H1 (cell line): ENCODE results near the gene CCDC159. TPM values are rescaled to one million over a fixed set of nuclear protein-coding genes. Genes with fewer than 3 reads are reported as not detected.

Source experiments
- CTCF ChIA-PET: fragments of 300-600 bp; sonication (Branson Sonifier 250); formaldehyde crosslinking; loops from one replicate; lab custom pipeline; 2021; ENCODE audit not compliant: partially characterized antibody; lab: Charles Lee
- POLR2A ChIA-PET: fragments of 300-600 bp; sonication (Branson Sonifier 250); formaldehyde crosslinking; loops from one replicate; lab custom pipeline; 2021; ENCODE audit warnings: inconsistent platforms; ENCODE audit not compliant: partially characterized antibody; lab: Charles Lee
- DNase-seq, 2 experiments: peaks; one replicate each; pipeline versions ENCODE4 v3.0.0 to v3.0.0-alpha.2; 2010 to 2022; ENCODE audit warnings: low spot score in 2 of 2, low read depth in 1 of 2, mixed read lengths in 1 of 2
- FAIRE-seq: peaks from 2 replicates; lab custom pipeline; 2011; peaks lifted over from hg19 to GRCh38; lab: Jason Lieb, UNC
- H2AFZ ChIP-seq: 2 replicates; pipeline ENCODE4 v1.8.1; 2012; ENCODE audit warnings: low read length, inconsistent platforms
- H2AK5ac ChIP-seq: 2 replicates; pipeline ENCODE4 v1.6.1; 2013; ENCODE audit warnings: low read depth, low read length
- H2BK120ac ChIP-seq: replicated peaks from 2 replicates; pipeline ENCODE3; 2013; ENCODE audit warnings: low read depth, low read length, inconsistent platforms
- H2BK12ac ChIP-seq: 2 replicates; pipeline ENCODE4 v1.6.1; 2013; ENCODE audit warnings: low read depth, low read length
- H2BK15ac ChIP-seq: 2 replicates; pipeline ENCODE4 v1.6.1; 2013; ENCODE audit warnings: low read length
- H2BK20ac ChIP-seq: 2 replicates; pipeline ENCODE4 v1.6.1; 2013; ENCODE audit warnings: low read length
- H2BK5ac ChIP-seq: 2 replicates; pipeline ENCODE4 v1.6.1; 2013; ENCODE audit warnings: low read depth, low read length
- H3K14ac ChIP-seq: 2 replicates; pipeline ENCODE4 v1.6.1; 2013; ENCODE audit warnings: inconsistent platforms; ENCODE audit not compliant: insufficient read length
- H3K18ac ChIP-seq: 2 replicates; pipeline ENCODE4 v1.6.1; 2013; ENCODE audit warnings: low read length; ENCODE audit errors: extremely low read depth
- H3K23ac ChIP-seq: 2 replicates; pipeline ENCODE4 v1.6.1; 2013; ENCODE audit warnings: inconsistent platforms; ENCODE audit not compliant: insufficient read length
- H3K23me2 ChIP-seq: 2 replicates; pipeline ENCODE4 v1.6.1; 2013; ENCODE audit warnings: low read depth, low read length
- H3K27ac ChIP-seq: 2 replicates; pipeline ENCODE4 v1.6.1; 2011; ENCODE audit warnings: low read depth, low read length, inconsistent platforms
- H3K27me3 ChIP-seq, 4 experiments: replicated peaks in 1 of 4; 1 replicate in 1 of 4; 2 replicates in 3 of 4; pipeline versions ENCODE4 v1.6.1 to v1.8.1; 2011 to 2013; ENCODE audit warnings: low read length in 3 of 4, mild to moderate bottlenecking in 3 of 4, inconsistent platforms in 2 of 4, mixed read lengths in 2 of 4, moderate library complexity in 1 of 4; ENCODE audit not compliant: control insufficient read depth in 3 of 4, insufficient read depth in 3 of 4; ENCODE audit errors: extremely low read depth in 1 of 4
- H3K36me3 ChIP-seq, 4 experiments: 2 replicates each; pipeline versions ENCODE4 v1.6.1 to v1.8.1; 2011 to 2013; ENCODE audit warnings: mild to moderate bottlenecking in 4 of 4, low read length in 3 of 4, moderate library complexity in 2 of 4, control low read depth in 1 of 4, inconsistent platforms in 1 of 4; ENCODE audit not compliant: insufficient read depth in 4 of 4, control insufficient read depth in 2 of 4
- H3K4ac ChIP-seq: replicated peaks from 2 replicates; pipeline ENCODE3; 2013; ENCODE audit warnings: low read length, low read depth, mixed read lengths, inconsistent platforms; ENCODE audit not compliant: insufficient read length
- H3K4me1 ChIP-seq, 4 experiments: replicated peaks in 1 of 4; 1 replicate in 1 of 4; 2 replicates in 3 of 4; pipeline versions ENCODE4 v1.6.1 to v1.8.1; 2011 to 2013; ENCODE audit warnings: low read length in 3 of 4, inconsistent platforms in 2 of 4, mixed read lengths in 1 of 4; ENCODE audit not compliant: insufficient read depth in 4 of 4, control insufficient read depth in 3 of 4
- H3K4me2 ChIP-seq, 2 experiments: 2 replicates each; pipeline versions ENCODE4 v1.6.1 to v1.8.1; 2011 to 2013; ENCODE audit warnings: low read depth in 2 of 2, low read length in 2 of 2, control low read depth in 1 of 2, inconsistent platforms in 1 of 2, mild to moderate bottlenecking in 1 of 2; ENCODE audit not compliant: insufficient read depth in 1 of 2
- H3K4me3 ChIP-seq, 4 experiments: fragments of 200-600, 300-600 bp in 1 of 4; sonication (generic), shearing (Covaris generic), sonication (Bioruptor Twin) in 1 of 4; 2 replicates each; pipeline versions ENCODE4 v1.5.1 to v1.8.1; 2011 to 2016; ENCODE audit warnings: low read length in 4 of 4, low read depth in 3 of 4, control low read depth in 2 of 4, inconsistent platforms in 2 of 4, mild to moderate bottlenecking in 2 of 4, mixed read lengths in 1 of 4, moderate library complexity in 1 of 4; ENCODE audit not compliant: insufficient read depth in 2 of 4; ENCODE audit errors: extremely low read depth in 1 of 4
- H3K56ac ChIP-seq: replicated peaks from 2 replicates; pipeline ENCODE3; 2013; ENCODE audit warnings: low read depth, mild to moderate bottlenecking, mixed read lengths, low read length, inconsistent platforms; ENCODE audit not compliant: insufficient read length
- H3K79me1 ChIP-seq: 2 replicates; pipeline ENCODE4 v1.6.1; 2013; ENCODE audit warnings: low read depth, low read length, control low read depth
- H3K79me2 ChIP-seq, 2 experiments: 2 replicates each; pipeline versions ENCODE4 v1.6.1 to v1.8.1; 2012 to 2013; ENCODE audit warnings: low read length in 2 of 2, mild to moderate bottlenecking in 2 of 2, inconsistent platforms in 1 of 2; ENCODE audit not compliant: insufficient read depth in 2 of 2, control insufficient read depth in 1 of 2
- H3K9ac ChIP-seq, 4 experiments: replicated peaks in 1 of 4; 1 replicate in 1 of 4; 2 replicates in 3 of 4; pipeline versions ENCODE4 v1.6.1 to v1.8.1; 2011 to 2013; ENCODE audit warnings: low read depth in 3 of 4, low read length in 3 of 4, control low read depth in 2 of 4, mild to moderate bottlenecking in 2 of 4, moderate library complexity in 2 of 4, inconsistent platforms in 1 of 4; ENCODE audit errors: extremely low read depth in 1 of 4
- H3K9me3 ChIP-seq, 2 experiments: 2 replicates each; pipeline versions ENCODE4 v1.6.1 to v1.8.1; 2012 to 2013; ENCODE audit warnings: mild to moderate bottlenecking in 2 of 2, moderate library complexity in 2 of 2, control low read depth in 1 of 2, inconsistent platforms in 1 of 2, low read depth in 1 of 2, low read length in 1 of 2, mixed read lengths in 1 of 2; ENCODE audit not compliant: insufficient read depth in 2 of 2
- H4K20me1 ChIP-seq, 2 experiments: replicated peaks in 1 of 2; 2 replicates each; pipeline versions ENCODE3 to v1.8.1; 2011 to 2013; ENCODE audit warnings: inconsistent platforms in 2 of 2, low read length in 2 of 2, mild to moderate bottlenecking in 1 of 2; ENCODE audit not compliant: insufficient read depth in 2 of 2, control insufficient read depth in 1 of 2
- H4K5ac ChIP-seq: 2 replicates; pipeline ENCODE4 v1.6.1; 2013; ENCODE audit warnings: low read length, low read depth, mixed read lengths, inconsistent platforms; ENCODE audit not compliant: insufficient read length
- H4K8ac ChIP-seq: 2 replicates; pipeline ENCODE4 v1.8.0; 2013; ENCODE audit warnings: mild to moderate bottlenecking, moderate library complexity, low read length, inconsistent platforms; ENCODE audit not compliant: insufficient read depth; ENCODE audit errors: extremely low read depth
- H4K91ac ChIP-seq: replicated peaks from 2 replicates; pipeline ENCODE3; 2013; ENCODE audit warnings: low read length, mixed read lengths, inconsistent platforms; ENCODE audit not compliant: insufficient read length
- CTBP2 ChIP-seq: IDR thresholded peaks from 2 replicates; pipeline ENCODE4 v1.7.0; 2011; ENCODE audit warnings: borderline replicate concordance, mild to moderate bottlenecking, moderate library complexity, mixed read lengths, low read length; ENCODE audit not compliant: insufficient read depth, insufficient read length
- WGBS, 2 experiments: shearing (Covaris generic) in 1 of 2; methylation state at CpG; one replicate each; pipeline versions ENCODE4 v1.1.6 to v1.1.7; 2013 to 2015; ENCODE audit warnings: low lambda C conversion rate in 2 of 2, mixed read lengths in 2 of 2, inconsistent platforms in 1 of 2, low coverage in 1 of 2, missing lambda C conversion rate in 1 of 2; ENCODE audit not compliant: insufficient replicate concordance in 2 of 2, insufficient coverage in 1 of 2, insufficient read length in 1 of 2; ENCODE audit errors: extremely low coverage in 1 of 2, missing lambda C conversion rate in 1 of 2; 5-methylcytosine and 5-hydroxymethylcytosine counted together
- polyA plus RNA-seq, 7 experiments: library from polyadenylated mRNA; depleted of rRNA in 3 of 7; stranded (reverse) in 5 of 7; unstranded in 2 of 7; fragments of >200 nt in 5 of 7; fragments of 200-250 nt in 2 of 7; gene quantifications; 1 replicate in 5 of 7; 2 replicates in 1 of 7; 4 replicates in 1 of 7; pipeline versions ENCODE4 v1.2.1 to v1.2.3, GENCODE V29; 2011 to 2013; ENCODE audit warnings: missing spikeins in 2 of 7, mixed read lengths in 2 of 7
- total RNA-seq: library from RNA; stranded (reverse); fragmentation: NEBNext Ultra II Directional; extraction: Animal tissue kit (Norgen Biotek cat#: 25700); gene quantifications from 2 replicates; pipeline ENCODE4 v1.2.1, GENCODE V29; 2021
- TF ChIP-seq, protein P1 (sequence below): IDR thresholded peaks from 2 replicates; pipeline ENCODE4 v1.6.1; 2011; ENCODE audit warnings: low read length, improper control_type of control experiment

The CCDC159 gene
- total and polyA plus RNA-seq, 2 of the 8 experiments (the other 6 are each of a cell fraction or from before 2014, with no cell fraction given): 4.0 to 5.4 TPM

DNA sequence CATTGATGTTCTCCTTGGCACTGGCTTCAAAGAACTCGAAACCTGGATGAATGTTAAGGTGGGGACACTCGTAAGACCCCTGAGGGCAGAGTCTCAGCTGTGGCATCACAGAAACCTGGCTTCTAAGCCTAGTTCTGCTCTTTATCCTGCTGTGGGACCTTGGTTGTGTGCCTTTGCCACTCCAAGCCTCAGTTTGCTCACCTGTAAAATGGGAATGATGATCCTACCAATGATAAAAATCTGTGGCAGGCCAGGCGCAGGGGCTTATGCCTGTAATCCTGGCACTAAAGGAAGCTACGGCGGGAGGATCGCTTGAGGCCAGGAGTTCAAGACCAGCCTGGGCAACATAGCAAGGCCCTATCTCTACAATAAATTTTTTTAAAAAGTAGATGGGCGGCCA is 20.8 kb upstream of the CCDC159 start:
- no peaks in the 10 kb centered on the region for H3K79me2 ChIP-seq
- H3K36me3 ChIP-seq: no peaks in the 10 kb centered on the region
- no peak overlapping the region for H3K14ac ChIP-seq
- no peak overlapping the region for H3K18ac ChIP-seq
- H2BK12ac ChIP-seq: no peak overlapping the region
- H3K27ac ChIP-seq: no peak overlapping the region
- no peak for FAIRE-seq
- no peak overlapping the region for H2AK5ac ChIP-seq
- no peaks in the 10 kb centered on the region for H3K79me1 ChIP-seq
- no peak for TF ChIP-seq CTBP2
- TF ChIP-seq, protein P1, sequence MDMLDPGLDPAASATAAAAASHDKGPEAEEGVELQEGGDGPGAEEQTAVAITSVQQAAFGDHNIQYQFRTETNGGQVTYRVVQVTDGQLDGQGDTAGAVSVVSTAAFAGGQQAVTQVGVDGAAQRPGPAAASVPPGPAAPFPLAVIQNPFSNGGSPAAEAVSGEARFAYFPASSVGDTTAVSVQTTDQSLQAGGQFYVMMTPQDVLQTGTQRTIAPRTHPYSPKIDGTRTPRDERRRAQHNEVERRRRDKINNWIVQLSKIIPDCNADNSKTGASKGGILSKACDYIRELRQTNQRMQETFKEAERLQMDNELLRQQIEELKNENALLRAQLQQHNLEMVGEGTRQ: no peak
- H3K9ac ChIP-seq: no peak overlapping the region
- H2BK15ac ChIP-seq: no peak overlapping the region
- H2BK5ac ChIP-seq: no peak overlapping the region
- ChIA-PET POLR2A (interaction anchor here (1.4 to 1.6 kb wide), 2 partner anchors 12 to 19 kb away, joined by 3 to 4 read pairs; no protein-coding TSS in a partner anchor), CTCF (interaction anchor here (0.6 to 1.1 kb wide), 4 partner anchors 28 to 247 kb away, joined by 3 to 4 read pairs (median 4); no protein-coding TSS in a partner anchor)
- no peak overlapping the region for H2BK20ac ChIP-seq
- no peak overlapping the region for H4K91ac ChIP-seq
- no peak overlapping the region for H3K4ac ChIP-seq
- no peaks in the 10 kb centered on the region for H3K9me3 ChIP-seq
- H3K23ac ChIP-seq: no peak overlapping the region
- no peaks in the 10 kb centered on the region for H4K20me1 ChIP-seq
- no peak overlapping the region for H4K8ac ChIP-seq
- no peak overlapping the region for H3K56ac ChIP-seq
- no peak for DNase-seq
- no peak overlapping the region for H4K5ac ChIP-seq
- peaks cover 0 to 5% (median 0%) of the 10 kb centered on the region in 4 experiments; a peak in 3 of 7 replicates for H3K4me1 ChIP-seq
- WGBS, 2 experiments: 88% methylated on average over 7 of the region's 7 CpGs; no CpG with 5 or more reads in 1 of the 2 experiments
- no peak overlapping the region for H3K4me3 ChIP-seq
- H3K23me2 ChIP-seq: no peaks in the 10 kb centered on the region
- no peak overlapping the region for H2BK120ac ChIP-seq
- no peak overlapping the region for H3K4me2 ChIP-seq
- no peaks in the 10 kb centered on the region for H3K27me3 ChIP-seq
- no peak overlapping the region for H2AFZ ChIP-seq
